Right lobe of liver (tissue), 6 donors: ENCODE results near the gene CTPS1. TPM values are rescaled to one million over a fixed set of nuclear protein-coding genes. Genes with fewer than 3 reads are reported as not detected.

Source experiments
- ATAC-seq, 4 donors: fragments of 200-7000 bp; cut with Tn5 transposase; one replicate each; pipeline ENCODE4 v1.9.1; 2020; ENCODE audit warnings: mild to moderate bottlenecking in 4 of 4, moderate library complexity in 4 of 4
- DNase-seq, 3 donors: peaks; one replicate each; pipeline ENCODE4 v3.0.0-alpha.2; 2020
- H3K27ac ChIP-seq, 3 donors: fragments of 200-600 bp; one replicate each; pipeline ENCODE4 v1.8.0; 2022
- H3K27me3 ChIP-seq, 2 donors: fragments of 200-600 bp; one replicate each; pipeline ENCODE4 v1.8.0; 2022
- H3K36me3 ChIP-seq, 4 donors: fragments of 200-600 bp; sonication (generic) in 1 of 4; one replicate each; pipeline versions ENCODE4 v1.5.1 to v1.8.0; 2017 to 2022; ENCODE audit warnings: control low read depth in 1 of 4
- H3K4me1 ChIP-seq, 4 donors: fragments of 200-600 bp; sonication (generic) in 1 of 4; one replicate each; pipeline versions ENCODE4 v1.5.1 to v1.8.0; 2017 to 2022; ENCODE audit warnings: control low read depth in 1 of 4
- H3K4me3 ChIP-seq, 3 donors: fragments of 200-600 bp; one replicate each; pipeline ENCODE4 v1.8.0; 2022
- H3K9me3 ChIP-seq, 4 donors: fragments of 200-600 bp; sonication (generic) in 1 of 4; one replicate each; pipeline versions ENCODE4 v1.5.1 to v1.8.0; 2017 to 2022; ENCODE audit warnings: control low read depth in 1 of 4
- CTCF ChIP-seq, 4 donors: fragments of 200-600 bp in 3 of 4; fragments of 450-650 bp in 1 of 4; IDR thresholded peaks; one replicate each; pipeline versions ENCODE4 v1.5.1 to v1.8.0; 2016 to 2022; ENCODE audit warnings: antibody characterized with exemption in 4 of 4, mild to moderate bottlenecking in 2 of 4
- POLR2A ChIP-seq: fragments of 450-650 bp; IDR thresholded peaks from one replicate; pipeline ENCODE4 v1.6.1; 2017; ENCODE audit warnings: antibody characterized with exemption, mild to moderate bottlenecking
- WGBS: methylation state at CpG from one replicate; pipeline ENCODE4 v1.1.6; 2018; ENCODE audit warnings: low coverage, low lambda C conversion rate; ENCODE audit not compliant: insufficient coverage; ENCODE audit errors: missing lambda C conversion rate; 5-methylcytosine and 5-hydroxymethylcytosine counted together
- intact Hi-C, 2 donors: fragments of 100-400 bp; cut with DNase I; formaldehyde crosslinking; loops; one replicate each; pipeline versions ENCODE4 v1.11.2 to v1.14.1; 2022
- total RNA-seq, 6 experiments: library from RNA; depleted of rRNA in 2 of 6; stranded (reverse); fragments of >200 nt in 2 of 6; fragmentation: NEBNext Ultra II Directional in 3 of 6; extraction: Animal tissue kit (Norgen Biotek cat#: 25700) in 3 of 6; gene quantifications; one replicate each; pipeline versions ENCODE4 v1.1.0 to v1.2.4, GENCODE V29; 2016 to 2023
- donor health status: DM: no; HTN: yes; CAD: no.
- donor health status: DM: no; HTN: no; CAD: no.
- donor health status: DM: no; HTN: no; CAD: no.
- donor health status: DM: no; HTN: yes; CAD: no.
- donor health status: DM: no; HTN: yes; CAD: no.

The CTPS1 gene
- total RNA-seq, 6 experiments from 2014 or later: 13.1 to 48.0 (median 42.2) TPM

DNA sequence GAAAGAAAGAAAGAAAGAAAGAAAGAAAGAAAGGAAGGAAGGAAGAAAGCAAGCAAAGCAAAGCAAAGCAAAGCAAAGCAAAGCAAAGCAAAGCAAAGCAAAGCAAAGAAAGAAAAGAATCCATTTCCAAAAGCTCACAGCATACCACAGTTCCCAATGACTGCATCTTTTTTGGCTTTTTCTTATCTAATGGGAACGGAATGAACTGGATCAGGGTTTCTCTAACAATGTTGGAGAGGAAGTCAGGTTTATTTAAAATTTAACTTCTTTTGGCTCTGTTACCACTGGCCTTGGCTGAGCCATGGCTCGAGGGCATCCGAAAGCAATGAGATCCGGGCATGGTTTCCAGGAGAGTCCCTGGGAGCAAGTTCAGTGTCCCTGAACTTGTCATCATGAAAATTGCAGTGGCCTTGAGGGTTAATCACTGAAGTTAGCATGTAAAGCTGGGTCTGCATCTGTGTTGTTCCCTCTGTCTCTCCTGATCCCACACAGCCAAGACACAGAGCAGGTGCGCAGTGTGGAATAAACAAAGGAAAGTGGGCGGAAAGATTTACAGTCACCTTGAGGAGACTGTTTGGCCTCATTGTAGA, 34.6 kb upstream of the CTPS1 start:
- TF ChIP-seq POLR2A (peak; percentile 41), CTCF (IDR thresholded peaks at IDR 0.05) (no peak)
- intact Hi-C loops: loop anchor here (5.0 kb wide), 1 partner anchor 83 kb away; the partner anchor contains the start of gene CITED4 (in 2 of the 2)
- ATAC-seq (peak; percentile 85 to 90 (median 89)), DNase-seq (peak; percentile 57 to 82 (median 74))
- 33% methylated on average over 6 of the region's 6 CpGs for WGBS
- H3K27me3 ChIP-seq: no peaks in the 10 kb centered on the region
- H3K4me1 ChIP-seq: peaks cover 0 to 34% (median 8%) of the 10 kb centered on the region in 4 donors
- H3K4me3 ChIP-seq: no peak overlapping the region
- peak overlapping the region; percentile 61 to 80 (median 73) for H3K27ac ChIP-seq
- H3K36me3 ChIP-seq: no peaks in the 10 kb centered on the region
- H3K9me3 ChIP-seq: no peaks in the 10 kb centered on the region

- WGBS: 86% methylated on average over 2 of the region's 2 CpGs
- DNase-seq: no peak
- intact Hi-C loops: loop anchor here (5.0 kb wide), 1 partner anchor 83 kb away; the partner anchor contains the start of gene CITED4 (in 2 of the 2)
- no peak for ATAC-seq
- H3K4me3 ChIP-seq: no peak overlapping the region
- TF ChIP-seq CTCF (IDR thresholded peaks at IDR 0.05) (no peak), POLR2A (no peak)
- no peaks in the 10 kb centered on the region for H3K27me3 ChIP-seq
- H3K9me3 ChIP-seq: no peaks in the 10 kb centered on the region
- peaks cover 0 to 28% (median 8%) of the 10 kb centered on the region in 4 donors for H3K4me1 ChIP-seq
- peak overlapping the region in 2 of 3 donors; percentile 39 to 80 for H3K27ac ChIP-seq
- H3K36me3 ChIP-seq: no peaks in the 10 kb centered on the region
Measured at GRCh38 chr1:40945491-40945973, 34.0 kb upstream of the CTPS1 start.

DNA sequence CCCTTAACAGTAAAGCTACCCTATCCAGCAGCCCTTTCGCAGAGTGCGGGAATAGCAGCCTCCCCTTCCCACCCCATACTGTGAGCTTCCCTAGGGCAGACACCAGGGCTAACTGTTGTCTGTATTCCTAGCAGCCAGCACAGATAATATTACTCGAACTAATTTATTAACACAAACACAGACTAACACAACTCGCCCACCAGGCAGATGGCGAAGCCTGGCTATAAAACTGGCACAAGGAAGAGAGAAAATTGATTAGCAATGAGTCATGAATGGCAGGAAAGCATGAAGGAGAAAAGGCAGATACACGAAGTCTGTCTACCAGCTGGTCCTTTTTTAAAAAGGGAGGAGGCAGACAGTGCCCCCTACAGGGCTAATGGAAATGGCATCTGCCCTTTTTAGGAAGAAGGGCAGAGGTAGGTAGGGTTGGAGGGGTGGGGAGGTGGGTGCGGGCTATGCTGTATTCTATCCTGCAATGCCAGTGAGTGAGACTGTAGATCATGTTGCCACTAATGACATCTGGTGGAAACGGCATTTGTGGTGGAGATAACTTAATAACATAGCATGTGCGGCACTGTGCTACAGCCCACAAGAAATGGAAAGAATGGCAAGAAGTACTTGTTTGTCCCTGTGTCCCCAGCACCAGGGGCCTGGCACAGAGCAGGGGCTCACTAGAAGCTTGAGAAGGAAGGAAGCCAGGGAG, 30.6 kb upstream of the CTPS1 start:
- no peaks in the 10 kb centered on the region for H3K36me3 ChIP-seq
- H3K9me3 ChIP-seq: no peaks in the 10 kb centered on the region
- peak; percentile 66 to 76 (median 74) for TF ChIP-seq CTCF (IDR thresholded peaks at IDR 0.05)
- TF ChIP-seq POLR2A: no peak
- ATAC-seq (peak; percentile 45 to 62 (median 57)), DNase-seq (peak in 2 of 3 donors; percentile 37 to 72)
- no peaks in the 10 kb centered on the region for H3K27me3 ChIP-seq
- no peak overlapping the region for H3K4me3 ChIP-seq
- peaks cover 0 to 23% (median 6%) of the 10 kb centered on the region in 4 donors for H3K4me1 ChIP-seq
- WGBS: 44% methylated on average over 9 of the region's 9 CpGs
- no peak overlapping the region for H3K27ac ChIP-seq
- intact Hi-C loops: loop anchor here (5.0 kb wide), 1 partner anchor 87 kb away; the partner anchor contains the start of gene CITED4 (in 2 of the 2)

DNA sequence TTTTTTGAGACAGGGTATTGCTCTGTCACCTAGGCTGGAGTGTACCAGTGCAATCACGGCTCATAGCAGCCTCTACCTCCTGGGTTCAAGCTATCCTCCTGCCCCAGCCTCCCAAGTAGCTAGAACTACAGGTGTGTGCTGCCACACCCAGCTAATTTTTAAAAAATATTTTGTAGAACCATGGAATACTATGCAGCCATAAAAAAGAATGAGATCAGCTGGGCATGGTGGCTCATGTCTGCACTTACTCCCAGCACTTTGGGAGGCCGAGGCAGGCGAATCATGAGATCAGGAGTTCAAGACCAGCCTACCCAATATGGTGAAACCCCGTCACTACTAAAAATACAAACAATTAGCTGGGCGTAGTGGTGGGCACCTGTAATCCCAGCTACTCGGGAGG, 29.9 kb upstream of the CTPS1 start:
- no peak overlapping the region for H3K4me3 ChIP-seq
- DNase-seq: no peak
- peaks cover 0 to 17% (median 3%) of the 10 kb centered on the region in 4 donors for H3K4me1 ChIP-seq
- no peaks in the 10 kb centered on the region for H3K36me3 ChIP-seq
- no peak overlapping the region for H3K27ac ChIP-seq
- H3K9me3 ChIP-seq: no peaks in the 10 kb centered on the region
- WGBS: 98% methylated on average over 5 of the region's 6 CpGs
- no peak for ATAC-seq
- intact Hi-C loops: loop anchor here (5.0 kb wide), 1 partner anchor 87 kb away; the partner anchor contains the start of gene CITED4 (in 2 of the 2)
- no peaks in the 10 kb centered on the region for H3K27me3 ChIP-seq
- TF ChIP-seq CTCF (IDR thresholded peaks at IDR 0.05) (no peak), POLR2A (no peak)
